ENCODE data around the gene CFAP68. TPM values are rescaled to one million over a fixed set of nuclear protein-coding genes. Genes with fewer than 3 reads are reported as not detected.
"Not testable (repeated sequence)": the region's sequence is repeated elsewhere in the genome, so short reads cannot be mapped to it uniquely, and the experiment has no call there.

CFAP68 gene
- total RNA-seq, 1 experiment from 2014 or later, result 66.8 TPM

DNA sequence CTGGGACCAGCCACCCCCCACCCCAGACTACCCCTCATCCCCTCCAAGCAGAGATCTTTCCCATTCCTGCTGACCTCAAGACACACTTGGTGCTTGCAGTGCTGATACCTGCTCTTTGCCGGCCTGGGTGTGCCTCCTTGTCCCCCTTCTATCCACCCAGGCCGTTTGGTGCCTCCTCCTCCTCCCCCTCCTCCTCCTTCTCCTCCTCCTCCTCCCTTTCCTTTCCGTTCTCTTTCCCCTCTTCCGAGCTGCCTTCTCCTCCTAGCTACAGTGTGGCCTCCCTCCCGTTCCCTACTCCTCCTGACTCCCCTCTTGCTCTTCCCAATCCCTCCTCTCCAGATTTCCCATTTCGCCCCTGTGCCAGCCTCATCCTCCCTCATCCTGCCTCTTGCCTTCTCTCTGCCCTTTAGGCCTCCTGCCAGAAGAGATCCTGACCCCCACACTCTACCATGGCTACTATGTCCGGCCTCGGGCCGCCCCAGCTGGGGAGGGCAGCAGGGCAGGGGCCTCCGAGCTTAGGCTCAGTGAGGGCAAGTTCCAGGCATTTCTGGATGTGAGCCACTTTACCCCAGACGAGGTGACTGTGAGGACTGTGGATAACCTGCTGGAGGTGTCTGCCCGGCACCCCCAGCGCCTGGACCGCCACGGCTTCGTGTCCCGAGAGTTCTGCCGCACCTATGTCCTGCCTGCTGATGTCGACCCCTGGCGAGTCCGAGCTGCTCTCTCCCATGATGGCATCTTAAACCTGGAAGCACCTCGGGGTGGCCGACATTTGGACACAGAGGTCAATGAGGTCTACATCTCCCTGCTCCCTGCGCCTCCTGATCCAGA is 33.9 kb downstream of the CFAP68 start:
- in situ Hi-C loops (cut with HindIII; ENCODE audit: low sequenced_read_pairs), result no loop called here
- peak; percentile 85 for DNase-seq (ENCODE audit: low spot score)

DNA sequence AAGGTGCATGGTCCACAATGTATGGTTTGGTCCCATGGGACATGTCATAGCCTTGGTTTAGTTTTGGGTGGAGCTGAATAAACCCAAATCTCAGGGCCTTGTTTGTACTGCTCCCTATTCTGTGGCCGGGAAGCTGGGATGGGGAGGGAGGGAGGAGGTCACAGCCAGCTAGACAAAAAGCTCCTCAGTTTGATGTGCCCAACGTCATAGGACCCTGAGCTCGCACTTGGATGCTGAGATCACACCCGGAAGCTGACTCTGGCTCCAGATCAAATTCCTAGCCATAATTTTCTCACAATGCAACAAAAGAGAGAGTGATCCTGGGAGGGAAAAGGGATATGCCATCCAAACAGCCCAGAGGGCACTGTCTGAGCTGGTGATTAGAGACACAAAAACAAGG is 34.7 kb downstream of the CFAP68 start:
- peak; percentile 83 for DNase-seq (ENCODE audit: low spot score)
- in situ Hi-C loops (cut with HindIII; ENCODE audit: low sequenced_read_pairs), result no loop called here

DNA sequence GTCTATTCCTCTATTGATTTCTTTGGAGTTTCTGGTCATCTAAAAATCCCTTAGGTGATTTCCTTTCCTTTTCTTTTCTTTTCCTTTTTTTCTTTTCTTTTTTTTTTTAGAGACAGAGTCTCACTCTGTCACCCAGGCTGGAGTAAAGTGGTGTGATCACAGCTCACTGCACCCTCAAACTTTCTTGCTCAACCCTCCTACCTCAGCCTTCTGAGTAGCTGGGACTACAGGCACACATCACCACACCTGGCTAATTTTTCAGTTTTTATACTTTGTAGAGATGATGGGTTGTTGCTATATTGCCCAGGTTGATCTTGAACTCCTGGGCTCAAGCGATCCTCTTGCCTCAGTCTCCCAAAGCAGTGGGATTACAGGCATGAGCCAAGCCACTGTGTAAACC is 37.4 kb downstream of the CFAP68 start:
- in situ Hi-C loops (cut with HindIII; ENCODE audit: low sequenced_read_pairs), result no loop called here
- no peak for DNase-seq (ENCODE audit: low spot score)

DNA sequence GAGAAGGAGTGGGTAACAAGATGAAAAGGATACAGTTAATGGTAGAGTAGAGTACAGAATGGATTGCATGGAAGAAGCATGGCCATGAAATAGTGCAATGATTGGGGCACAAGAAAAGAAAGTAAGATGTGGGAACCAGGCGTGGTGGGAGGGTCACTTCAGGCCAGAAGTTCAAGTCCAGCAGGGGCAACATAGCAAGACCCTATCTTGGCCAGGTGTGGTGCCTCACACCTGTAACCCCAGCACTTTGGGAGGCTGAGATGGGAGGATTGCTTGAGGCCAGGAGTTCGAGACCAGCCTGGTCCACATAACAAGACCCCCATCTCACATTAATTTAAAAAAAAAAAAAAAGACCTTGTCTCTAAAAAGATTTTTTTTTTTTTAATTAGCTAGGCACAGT is 38.0 kb downstream of the CFAP68 start:
- DNase-seq (ENCODE audit: low spot score), result no peak
- in situ Hi-C loops (cut with HindIII; ENCODE audit: low sequenced_read_pairs), result no loop called here

DNA sequence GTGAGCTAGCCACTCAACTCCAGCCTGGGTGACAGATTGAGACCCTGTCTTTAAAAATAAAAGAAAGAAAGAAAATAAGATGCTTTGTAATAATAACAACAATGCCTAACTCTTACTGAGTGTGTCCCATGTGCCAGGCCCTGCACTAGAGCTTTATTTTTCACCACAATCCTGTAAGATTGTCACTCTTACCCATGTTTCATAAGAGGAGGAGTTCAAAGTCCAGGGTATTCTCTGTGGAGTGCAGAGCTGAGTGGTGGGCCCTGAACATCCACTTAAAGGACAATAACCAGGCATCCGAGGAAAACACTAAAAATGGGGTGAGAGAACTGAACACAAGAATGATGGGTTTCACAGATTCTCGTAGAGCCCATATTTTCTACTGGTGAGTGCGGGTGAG is 38.4 kb downstream of the CFAP68 start:
- in situ Hi-C loops (cut with HindIII; ENCODE audit: low sequenced_read_pairs), result no loop called here
- no peak for DNase-seq (ENCODE audit: low spot score)

DNA sequence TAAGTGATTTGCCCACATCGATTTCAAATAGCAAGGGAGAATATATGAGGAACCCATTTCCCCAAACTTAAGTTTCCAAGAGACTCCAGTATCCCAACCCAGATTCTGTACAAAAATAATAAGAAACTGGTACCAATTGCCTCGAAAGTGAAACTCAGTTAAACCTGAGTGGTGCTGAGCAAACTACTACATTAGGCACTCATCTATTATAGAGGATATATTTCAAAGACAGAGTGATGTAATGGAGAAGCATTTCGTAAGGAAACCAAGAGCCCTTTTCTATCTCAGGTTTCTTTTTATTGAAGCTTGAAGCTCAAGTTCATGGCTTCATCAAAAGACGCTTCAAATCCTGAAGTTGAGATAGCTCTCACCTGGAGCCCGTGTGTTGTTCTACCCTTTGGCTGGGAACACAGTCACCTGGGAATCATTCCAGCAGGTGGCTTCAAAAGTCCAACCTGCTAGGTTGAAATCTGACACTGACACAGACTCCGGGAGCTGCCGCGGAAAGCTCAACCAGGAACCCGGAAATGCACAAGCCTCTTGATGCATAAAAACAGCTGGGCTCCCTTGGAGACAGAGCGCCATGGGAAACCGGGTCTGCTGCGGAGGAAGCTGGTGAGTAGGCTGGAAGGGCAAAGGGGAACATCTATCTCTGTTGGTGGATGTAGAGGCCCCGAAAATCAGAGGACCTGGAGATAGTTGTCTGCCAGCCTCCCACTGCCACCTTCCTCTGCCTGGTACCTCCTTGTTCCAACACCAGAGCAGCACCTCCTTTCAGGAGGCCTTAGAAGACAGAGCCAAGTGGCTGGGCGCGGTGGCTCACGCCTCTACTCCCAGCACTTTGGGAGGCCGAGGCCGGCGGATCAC is 39.3 kb downstream of the CFAP68 start, which contains the start of gene C11orf52:
TSS of gene C11orf52 (plus strand) at position 524 of the 867 bp plus-strand sequence. CDS start at position 584, 60 bp downstream.
- in situ Hi-C loops (cut with HindIII; ENCODE audit: low sequenced_read_pairs), result no loop called here
- peak; percentile 58 for DNase-seq (ENCODE audit: low spot score)

DNA sequence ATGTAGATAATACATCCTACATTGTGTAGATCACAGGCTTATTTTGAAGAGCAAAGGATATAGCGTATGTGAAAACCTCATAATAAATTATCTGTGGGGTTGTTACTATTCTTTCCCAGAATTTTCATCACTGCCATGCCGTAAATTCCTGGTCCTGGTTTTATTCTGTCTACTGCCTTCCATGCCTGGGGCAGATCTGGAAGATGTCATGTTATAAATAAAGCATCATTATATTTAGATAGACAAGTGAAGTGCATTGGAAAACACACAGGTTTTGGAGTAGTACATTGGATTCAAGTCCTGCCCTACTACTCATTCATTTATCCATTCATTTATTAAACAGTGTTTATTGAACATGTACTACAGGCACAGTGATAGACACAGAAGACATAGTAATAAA is 41.6 kb downstream of the CFAP68 start:
- in situ Hi-C loops (cut with HindIII; ENCODE audit: low sequenced_read_pairs), result no loop called here
- no peak for DNase-seq (ENCODE audit: low spot score)

DNA sequence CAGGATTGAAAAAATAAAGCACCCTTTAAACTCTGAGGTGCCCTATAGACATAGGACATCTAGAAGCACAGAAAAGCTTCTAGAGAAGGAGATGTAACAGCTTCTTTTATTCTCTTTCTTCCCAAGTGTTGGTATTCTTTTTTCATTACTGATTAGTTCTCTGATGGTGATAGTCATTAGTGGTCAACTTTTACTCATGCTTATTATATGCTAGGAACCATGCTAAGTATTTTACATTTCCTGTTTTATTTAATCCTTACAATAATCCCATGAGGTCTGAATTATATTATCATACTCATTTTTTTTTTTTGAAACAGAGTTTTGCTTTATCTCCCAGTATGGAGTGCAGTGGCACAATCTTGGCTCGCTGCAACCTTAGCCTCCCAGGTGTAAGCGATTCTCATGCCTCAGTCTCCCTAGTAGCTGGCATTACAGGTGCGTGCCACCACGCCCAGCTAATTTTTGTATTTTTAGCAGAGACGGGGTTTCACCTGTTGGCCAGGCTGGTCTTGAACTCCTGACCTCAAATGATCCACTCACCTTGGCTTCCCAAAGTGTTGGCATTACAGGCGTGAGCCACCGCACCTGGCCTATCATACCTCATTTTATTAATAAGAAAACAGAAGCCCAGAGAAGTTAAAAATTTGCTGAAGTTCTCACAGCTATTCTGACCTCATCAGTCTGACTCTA is 42.3 kb downstream of the CFAP68 start:
- in situ Hi-C loops (cut with HindIII; ENCODE audit: low sequenced_read_pairs), result no loop called here
- DNase-seq (ENCODE audit: low spot score), result no peak

DNA sequence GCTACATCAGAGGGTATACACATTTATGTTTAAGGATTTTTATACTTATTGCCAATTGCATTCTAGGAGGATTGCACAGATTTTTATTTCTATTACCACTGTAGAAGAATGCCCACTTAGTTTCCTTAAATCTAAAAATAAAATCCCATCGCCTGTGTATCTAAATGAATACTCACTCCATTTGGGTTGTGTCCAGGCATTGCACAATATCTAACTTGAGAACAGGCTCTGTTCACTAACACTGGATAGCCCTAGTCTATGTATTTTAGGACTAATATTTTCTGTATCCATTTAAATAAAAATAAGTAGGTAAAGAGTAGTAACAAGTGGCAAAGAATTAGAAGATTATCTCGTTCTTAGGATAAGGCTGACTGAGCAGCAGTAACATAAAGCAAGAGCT is 43.5 kb downstream of the CFAP68 start:
- DNase-seq (ENCODE audit: low spot score), result peak; percentile 26
- in situ Hi-C loops (cut with HindIII; ENCODE audit: low sequenced_read_pairs), result no loop called here

DNA sequence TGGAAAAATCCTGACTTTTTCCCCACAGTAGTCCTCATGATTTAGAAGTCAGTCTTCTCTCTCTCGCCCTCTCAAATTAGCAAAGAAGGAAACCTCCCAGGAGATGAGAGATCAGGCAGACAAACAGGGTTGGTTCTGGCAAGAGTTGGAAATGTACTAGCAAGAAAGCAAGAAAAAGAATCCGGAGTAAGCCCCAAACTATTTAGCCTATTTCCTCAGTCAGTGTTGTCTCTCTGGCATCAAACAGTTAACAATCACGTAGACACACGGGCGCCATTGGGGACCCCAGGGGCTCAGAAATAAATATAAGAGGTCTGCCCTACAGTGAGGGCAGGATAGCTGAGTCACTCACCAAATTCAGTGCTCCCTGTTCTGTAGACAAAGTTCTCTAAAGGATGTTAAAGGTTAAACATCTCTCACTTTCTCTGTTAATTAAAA is 44.0 kb downstream of the CFAP68 start:
- peak; percentile 78 for DNase-seq (ENCODE audit: low spot score)
- in situ Hi-C loops (cut with HindIII; ENCODE audit: low sequenced_read_pairs), result no loop called here

DNA sequence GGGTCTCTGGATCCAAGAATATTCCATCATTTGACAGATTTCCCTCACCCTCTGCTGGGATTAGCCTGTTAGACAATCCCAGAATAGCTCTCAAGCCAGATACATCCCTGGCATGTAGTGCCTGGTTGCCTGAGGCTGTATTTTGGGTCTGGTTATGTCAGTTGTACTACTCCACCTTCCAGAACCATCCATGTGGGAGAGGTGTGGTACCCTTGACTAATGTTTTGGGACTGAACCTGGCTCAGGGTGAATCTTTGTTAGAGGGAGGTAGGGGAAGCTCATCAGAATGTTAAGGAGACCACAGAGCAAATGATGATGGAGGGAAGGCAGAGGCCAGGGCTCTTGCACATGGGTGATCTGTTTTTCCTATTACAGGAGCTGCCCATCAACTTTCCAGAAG is 44.6 kb downstream of the CFAP68 start:
- DNase-seq (ENCODE audit: low spot score), result peak; percentile 25
- in situ Hi-C loops (cut with HindIII; ENCODE audit: low sequenced_read_pairs), result no loop called here

DNA sequence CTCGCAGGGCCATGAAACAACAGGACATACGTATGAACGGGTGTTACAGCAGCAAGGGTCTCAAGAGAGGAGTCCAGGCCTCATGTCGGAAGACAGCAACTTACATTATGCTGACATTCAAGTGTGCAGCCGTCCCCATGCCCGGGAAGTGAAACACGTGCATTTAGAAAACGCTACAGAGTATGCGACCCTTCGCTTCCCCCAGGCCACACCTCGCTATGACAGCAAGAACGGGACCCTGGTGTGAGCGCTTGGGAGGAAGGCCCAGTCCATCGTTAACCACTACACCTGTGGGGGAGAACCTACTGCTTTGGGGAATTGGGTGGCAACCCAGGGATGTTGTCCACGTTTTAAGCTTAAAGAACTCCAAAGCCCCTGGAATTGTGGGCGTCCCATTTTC is 46.6 kb downstream of the CFAP68 start:
- in situ Hi-C loops (cut with HindIII; ENCODE audit: low sequenced_read_pairs), result no loop called here
- no peak for DNase-seq (ENCODE audit: low spot score)

DNA sequence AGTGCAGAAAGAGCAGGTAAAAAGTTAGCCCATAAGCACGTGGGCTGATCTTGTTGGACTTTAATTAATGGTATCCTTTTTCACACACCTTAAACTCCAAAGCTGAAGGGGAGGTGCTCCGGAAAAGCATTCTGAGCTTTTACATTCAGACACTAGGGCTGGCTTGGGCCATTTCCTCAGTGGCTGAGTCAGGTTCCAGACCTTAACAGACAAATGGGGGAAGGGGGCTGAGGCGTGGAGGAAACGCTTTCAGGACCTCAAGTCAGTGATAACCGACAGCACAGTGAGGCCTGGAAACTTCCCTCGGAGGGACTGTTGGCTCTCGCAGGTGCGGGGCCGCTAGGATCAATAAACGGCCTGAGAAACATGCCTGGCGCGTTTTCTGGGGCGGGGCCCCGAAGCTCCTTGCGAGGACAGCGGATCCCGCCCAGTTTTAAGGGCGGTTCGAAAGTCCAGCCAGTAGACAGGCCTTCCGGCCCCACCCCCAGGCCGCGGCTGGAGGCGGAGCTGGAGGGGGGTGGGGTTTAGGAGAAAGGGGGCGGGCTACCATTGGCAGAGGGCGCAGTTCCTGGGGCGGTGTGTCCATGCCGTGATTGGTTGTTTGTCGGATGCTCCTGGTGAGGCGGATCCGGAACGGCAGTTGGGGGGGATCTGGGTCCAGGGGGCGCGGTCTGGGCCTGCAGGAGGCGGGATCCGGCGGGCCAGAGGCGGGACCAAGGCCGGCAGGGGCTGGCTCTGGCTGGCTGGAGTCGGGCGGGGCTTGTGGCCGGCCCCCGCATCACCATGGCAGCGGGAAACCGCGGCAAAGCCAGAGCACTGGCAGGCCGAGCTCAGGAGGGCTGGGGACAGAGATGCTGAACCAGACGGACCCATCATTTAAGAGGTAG is 47.4 kb downstream of the CFAP68 start:
- in situ Hi-C loops (cut with HindIII; ENCODE audit: low sequenced_read_pairs), result no loop called here
- peak; percentile 99 for DNase-seq (ENCODE audit: low spot score)

DNA sequence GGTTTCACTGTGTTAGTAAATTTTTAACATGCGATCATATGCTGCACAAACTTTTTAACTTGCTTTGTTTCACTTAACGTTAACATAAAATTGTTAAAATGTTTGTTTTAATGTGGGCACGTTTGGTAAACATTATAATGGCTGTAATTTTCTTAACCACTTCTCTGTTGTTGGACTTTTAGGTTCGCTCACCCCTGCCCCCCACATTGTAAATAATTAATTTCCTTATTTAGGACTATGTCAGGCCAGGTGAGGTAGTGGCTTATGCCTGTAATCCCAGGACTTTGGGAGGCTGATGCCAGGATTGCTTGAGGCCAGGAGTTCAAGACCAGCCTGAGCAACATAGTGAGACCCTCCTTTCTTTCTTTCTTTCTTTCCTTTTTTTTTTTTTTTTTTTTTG is 51.1 kb downstream of the CFAP68 start:
- in situ Hi-C loops (cut with HindIII; ENCODE audit: low sequenced_read_pairs), result no loop called here

DNA sequence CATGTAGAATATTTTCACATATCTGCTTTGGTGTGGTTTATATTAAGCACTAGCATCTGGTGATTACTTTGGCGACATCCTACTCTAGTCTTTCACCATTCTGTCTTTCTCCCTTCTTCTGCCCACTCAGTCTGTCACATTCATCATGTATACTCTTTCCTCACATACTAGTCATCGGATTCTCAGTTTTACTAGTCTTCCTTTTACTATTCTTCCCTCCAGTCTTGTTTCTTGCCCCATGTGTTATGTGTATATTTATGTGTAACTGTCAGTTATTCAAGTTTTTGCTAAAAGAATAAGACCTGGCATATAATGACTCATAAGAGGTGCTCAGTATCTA is 53.2 kb downstream of the CFAP68 start:
- in situ Hi-C loops (cut with HindIII; ENCODE audit: low sequenced_read_pairs), result no loop called here
- DNase-seq (ENCODE audit: low spot score), result no peak

More for the DNA sequence above, 51.1 kb downstream of the CFAP68 start:
- DNase-seq (ENCODE audit: low spot score), result no peak

DNA sequence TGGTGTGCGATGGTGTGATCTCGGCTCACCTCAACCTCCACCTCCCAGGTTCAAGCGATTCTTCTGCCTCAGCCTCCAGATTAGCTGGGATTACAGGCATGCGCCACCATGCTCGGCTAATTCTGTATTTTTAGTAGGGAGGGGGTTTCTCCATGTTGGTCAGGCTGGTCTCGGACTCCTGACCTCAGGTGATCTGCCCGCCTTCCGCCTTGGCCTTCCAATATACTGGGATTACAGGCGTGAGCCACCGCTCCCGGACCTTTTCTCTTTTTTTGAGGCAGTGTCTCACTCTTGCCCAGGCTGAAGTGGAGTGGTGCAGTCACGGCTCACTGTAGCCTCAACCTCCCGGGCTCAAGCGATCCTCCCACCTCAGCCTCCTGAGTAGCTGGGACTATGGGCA is 53.8 kb downstream of the CFAP68 start:
- in situ Hi-C loops (cut with HindIII; ENCODE audit: low sequenced_read_pairs); DNase-seq (ENCODE audit: low spot score): not testable (repeated sequence)

DNA sequence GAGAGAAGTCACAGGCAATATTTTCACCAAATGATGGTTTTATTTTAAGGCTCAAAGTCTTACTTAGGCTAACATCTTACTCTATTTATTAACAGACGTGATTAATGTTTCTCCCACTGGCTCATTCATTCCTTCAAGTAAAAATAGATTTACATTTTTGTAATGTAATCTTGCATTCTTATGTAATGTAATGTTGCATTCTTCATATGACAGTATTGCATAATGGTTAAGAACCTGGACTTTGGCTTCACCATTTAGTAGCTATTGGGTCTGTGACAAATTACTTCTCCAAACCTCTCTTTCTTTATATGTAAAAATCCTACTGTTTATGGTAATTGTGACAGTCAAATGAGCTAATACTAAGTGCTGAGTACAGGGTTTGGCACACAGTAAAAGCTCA is 54.5 kb downstream of the CFAP68 start:
- in situ Hi-C loops (cut with HindIII; ENCODE audit: low sequenced_read_pairs), result no loop called here

DNA sequence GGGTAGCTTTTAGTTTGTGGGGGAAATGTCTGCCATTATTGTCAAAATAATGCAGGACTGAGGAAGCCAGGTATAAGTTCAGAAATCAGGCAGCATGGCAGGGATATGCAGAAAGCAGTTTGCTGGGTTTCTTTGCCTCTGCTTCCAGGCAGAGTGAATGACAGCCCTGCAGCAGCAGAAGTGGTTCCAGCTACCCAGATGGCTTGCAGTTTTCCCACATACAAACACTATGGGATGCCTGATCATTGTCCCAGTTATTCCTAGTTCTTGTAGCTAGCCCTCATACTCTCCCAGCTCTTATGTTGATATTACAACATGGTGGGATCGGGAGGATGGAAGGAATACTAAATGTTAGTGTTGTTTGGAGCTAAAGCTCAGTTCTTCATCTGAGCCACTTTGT is 55.0 kb downstream of the CFAP68 start:
- in situ Hi-C loops (cut with HindIII; ENCODE audit: low sequenced_read_pairs), result no loop called here
- DNase-seq (ENCODE audit: low spot score), result peak; percentile 80

More for the DNA sequence above, 54.5 kb downstream of the CFAP68 start:
- no peak for DNase-seq (ENCODE audit: low spot score)
